HG02623 (cell line): ENCODE data around the gene TLE2.

Source experiments
- ATAC-seq: cut with Tn5 transposase; IDR thresholded peaks from one replicate; pipeline ENCODE4 v1.9.1; 2021; ENCODE audit warnings: moderate library complexity; ENCODE audit not compliant: unreplicated experiment

Gene TLE2

GRCh38 chr19:2962018-2962670, 66.9 kb downstream of the TLE2 start:
- ATAC-seq = no peak

GRCh38 chr19:2960120-2960519, 69.0 kb downstream of the TLE2 start:
- no peak for ATAC-seq

- no peak for ATAC-seq
Observed at GRCh38 chr19:2957160-2957559, 71.9 kb downstream of the TLE2 start.

- ATAC-seq = no peak
Observed at GRCh38 chr19:2952953-2953481, 76.1 kb downstream of the TLE2 start.

GRCh38 chr19:2950286-2951124, 78.6 kb downstream of the TLE2 start:
- ATAC-seq = peak; percentile 93

GRCh38 chr19:2949939-2950285, 79.2 kb downstream of the TLE2 start:
- no peak for ATAC-seq
